ENCODE results near the gene NCLN. TPM values are rescaled to one million over a fixed set of nuclear protein-coding genes. Genes with fewer than 3 reads are reported as not detected.

NCLN gene
- total RNA-seq: 57.0 and 91.7 TPM in 2 replicates

GRCh38 chr19:3185461-3186159 lies at the start of gene NCLN:
Gene NCLN, plus strand, starts transcription at chr19:3185930. Its CDS starts 101 bp downstream, at chr19:3186031.
- Histone ChIP-seq H3K36me3 (ENCODE audit: control insufficient read depth, insufficient read depth, low read length) (no peaks in the 10 kb centered on the region), H3K27me3 (ENCODE audit: control insufficient read depth, insufficient read depth, low read length) (no peaks in the 10 kb centered on the region), H3K4me3 (ENCODE audit: low read depth, low read length) (peak within 1 kb of the TSS; percentile 95)
- DNase-seq (ENCODE audit: low read depth): peak; percentile 67
- no peak for TF ChIP-seq CTCF (IDR thresholded peaks at IDR 0.05; ENCODE audit: insufficient read depth, low read length, poor library complexity, severe bottlenecking)

- Histone ChIP-seq H3K4me3 (ENCODE audit: low read depth, low read length) (no peak within 1 kb of the TSS), H3K27me3 (ENCODE audit: control insufficient read depth, insufficient read depth, low read length) (no peaks in the 10 kb centered on the region), H3K36me3 (ENCODE audit: control insufficient read depth, insufficient read depth, low read length) (no peaks in the 10 kb centered on the region)
- no peak for TF ChIP-seq CTCF (IDR thresholded peaks at IDR 0.05; ENCODE audit: insufficient read depth, low read length, poor library complexity, severe bottlenecking)
- no peak for DNase-seq (ENCODE audit: low read depth)
Observed at GRCh38 chr19:3135961-3136683, 49.6 kb upstream of the NCLN start, which contains the start of gene GNA15. Gene GNA15, plus strand, starts transcription at chr19:3136033. Its CDS starts 418 bp downstream, at chr19:3136451.

GRCh38 chr19:3136684-3137055 lies 49.1 kb upstream of the NCLN start:
- no peak for DNase-seq (ENCODE audit: low read depth)
- Histone ChIP-seq H3K27me3 (ENCODE audit: control insufficient read depth, insufficient read depth, low read length) (no peaks in the 10 kb centered on the region), H3K4me3 (ENCODE audit: low read depth, low read length) (no peak overlapping the region), H3K36me3 (ENCODE audit: control insufficient read depth, insufficient read depth, low read length) (no peaks in the 10 kb centered on the region)
- no peak for TF ChIP-seq CTCF (IDR thresholded peaks at IDR 0.05; ENCODE audit: insufficient read depth, low read length, poor library complexity, severe bottlenecking)

- TF ChIP-seq CTCF (IDR thresholded peaks at IDR 0.05; ENCODE audit: insufficient read depth, low read length, poor library complexity, severe bottlenecking): no peak
- Histone ChIP-seq H3K4me3 (ENCODE audit: low read depth, low read length) (no peak overlapping the region), H3K36me3 (ENCODE audit: control insufficient read depth, insufficient read depth, low read length) (no peaks in the 10 kb centered on the region), H3K27me3 (ENCODE audit: control insufficient read depth, insufficient read depth, low read length) (no peaks in the 10 kb centered on the region)
- no peak for DNase-seq (ENCODE audit: low read depth)
Observed at GRCh38 chr19:3137119-3137518, 48.6 kb upstream of the NCLN start.

GRCh38 chr19:3138268-3138667 lies 47.5 kb upstream of the NCLN start:
- Histone ChIP-seq H3K27me3 (ENCODE audit: control insufficient read depth, insufficient read depth, low read length) (no peaks in the 10 kb centered on the region), H3K4me3 (ENCODE audit: low read depth, low read length) (no peak overlapping the region), H3K36me3 (ENCODE audit: control insufficient read depth, insufficient read depth, low read length) (no peaks in the 10 kb centered on the region)
- no peak for TF ChIP-seq CTCF (IDR thresholded peaks at IDR 0.05; ENCODE audit: insufficient read depth, low read length, poor library complexity, severe bottlenecking)
- DNase-seq (ENCODE audit: low read depth): no peak

Data from kidney epithelial cell (primary cell).